Measurements from ENCODE around the gene NNT.

DNA sequence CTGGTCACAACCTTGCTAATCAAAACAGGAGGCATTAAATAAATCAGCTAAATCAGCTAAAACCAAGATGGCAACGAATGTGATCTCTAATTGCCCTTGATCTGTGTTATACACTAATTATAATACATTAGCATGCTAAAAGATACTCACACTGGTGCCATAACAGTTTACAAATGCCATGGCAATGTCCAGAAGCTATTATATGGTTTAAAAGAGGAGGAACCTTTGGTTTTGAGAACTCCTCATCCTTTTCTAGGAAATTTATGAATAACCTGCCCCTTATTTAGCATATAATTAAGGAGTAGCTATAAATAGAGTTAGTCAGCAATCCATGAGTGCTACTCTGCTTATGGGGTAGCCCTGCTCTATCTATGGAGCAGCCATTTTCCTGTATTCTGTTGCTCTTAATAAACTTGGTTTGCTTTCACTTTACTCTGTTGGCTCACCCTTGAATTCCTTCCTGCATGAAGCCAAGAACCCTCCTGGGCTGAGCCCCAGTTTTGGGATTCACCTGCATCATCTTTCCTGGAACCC lies 18.7 kb upstream of the NNT start:
- TF ChIP-seq, protein P1, sequence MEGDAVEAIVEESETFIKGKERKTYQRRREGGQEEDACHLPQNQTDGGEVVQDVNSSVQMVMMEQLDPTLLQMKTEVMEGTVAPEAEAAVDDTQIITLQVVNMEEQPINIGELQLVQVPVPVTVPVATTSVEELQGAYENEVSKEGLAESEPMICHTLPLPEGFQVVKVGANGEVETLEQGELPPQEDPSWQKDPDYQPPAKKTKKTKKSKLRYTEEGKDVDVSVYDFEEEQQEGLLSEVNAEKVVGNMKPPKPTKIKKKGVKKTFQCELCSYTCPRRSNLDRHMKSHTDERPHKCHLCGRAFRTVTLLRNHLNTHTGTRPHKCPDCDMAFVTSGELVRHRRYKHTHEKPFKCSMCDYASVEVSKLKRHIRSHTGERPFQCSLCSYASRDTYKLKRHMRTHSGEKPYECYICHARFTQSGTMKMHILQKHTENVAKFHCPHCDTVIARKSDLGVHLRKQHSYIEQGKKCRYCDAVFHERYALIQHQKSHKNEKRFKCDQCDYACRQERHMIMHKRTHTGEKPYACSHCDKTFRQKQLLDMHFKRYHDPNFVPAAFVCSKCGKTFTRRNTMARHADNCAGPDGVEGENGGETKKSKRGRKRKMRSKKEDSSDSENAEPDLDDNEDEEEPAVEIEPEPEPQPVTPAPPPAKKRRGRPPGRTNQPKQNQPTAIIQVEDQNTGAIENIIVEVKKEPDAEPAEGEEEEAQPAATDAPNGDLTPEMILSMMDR (IDR thresholded peaks at IDR 0.05) = no peak
- no peak for TF ChIP-seq POLR2A (IDR thresholded peaks at IDR 0.05)
- TF ChIP-seq EP300 (IDR thresholded peaks at IDR 0.05) = no peak
